ENCODE measurements around the gene CPNE2. TPM values are rescaled to one million over a fixed set of nuclear protein-coding genes. Genes with fewer than 3 reads are reported as not detected.
A peak's percentile ranks its signal among the peaks of the same experiment; 100 is the strongest.
"Not testable (repeated sequence)": the region's sequence is repeated elsewhere in the genome, so short reads cannot be mapped to it uniquely, and the experiment has no call there.

CPNE2 gene
- polyA plus RNA-seq, 3 donors, result 29.6 to 35.4 (median 31.4) TPM

DNA sequence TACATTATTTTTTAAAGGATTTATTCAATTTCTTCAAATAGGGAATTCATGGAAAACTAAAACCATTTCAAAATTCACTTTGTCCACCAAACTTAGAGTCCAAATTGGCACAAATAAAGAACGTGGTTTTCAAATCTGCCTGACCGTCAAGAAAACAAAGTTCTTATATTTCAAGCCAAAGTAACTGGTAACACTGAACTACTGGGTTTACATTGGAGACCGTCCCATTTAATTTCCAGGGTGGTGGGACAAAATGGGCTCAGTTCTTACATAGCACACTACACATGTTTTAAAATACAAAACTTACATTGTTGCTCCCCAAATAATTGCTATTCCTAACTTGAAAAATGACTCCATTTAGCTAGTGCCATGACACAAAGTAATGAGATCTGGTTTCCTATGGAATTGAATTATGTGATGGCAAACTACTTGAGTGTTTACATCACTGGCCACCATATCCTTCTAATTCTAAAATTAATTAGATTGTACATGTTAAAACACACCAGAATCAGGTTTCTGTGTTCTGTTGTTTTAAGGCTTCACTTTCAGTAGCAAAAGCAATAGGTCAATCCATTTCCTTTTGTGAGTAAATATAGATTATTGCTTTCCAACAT is 86.9 kb downstream of the CPNE2 start:
- DNase-seq (ENCODE audit: extremely low read depth in 1 of 11, low read depth in 9 of 11, low spot score in 4 of 11), result no peak

DNA sequence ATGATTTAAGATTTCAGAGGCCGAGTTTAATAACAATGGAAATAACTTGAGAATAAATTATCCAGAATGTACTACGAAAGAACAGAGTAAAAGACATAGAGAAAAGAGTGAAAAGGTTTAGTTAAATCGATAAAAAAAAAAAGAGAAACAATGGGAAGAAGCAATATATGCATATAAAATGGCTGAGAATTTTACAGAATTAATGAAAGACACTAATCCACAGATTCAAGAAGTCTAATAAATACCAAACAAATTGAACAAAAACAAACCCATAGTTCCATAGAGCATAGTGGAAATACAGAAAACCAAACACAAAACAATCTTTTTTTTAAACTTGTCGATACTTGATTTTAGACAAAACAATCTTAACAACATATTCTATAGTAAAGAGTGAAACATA is 91.7 kb downstream of the CPNE2 start:
- no peak for DNase-seq (ENCODE audit: extremely low read depth in 1 of 11, low read depth in 9 of 11, low spot score in 4 of 11)

- peak in 3 of 11 donors; percentile 8 to 35 (median 27) for DNase-seq (ENCODE audit: extremely low read depth in 1 of 11, low read depth in 9 of 11, low spot score in 4 of 11)
These were observed 92.6 kb downstream of the CPNE2 start for GRCh38 chr16:57184887-57185445.

DNA sequence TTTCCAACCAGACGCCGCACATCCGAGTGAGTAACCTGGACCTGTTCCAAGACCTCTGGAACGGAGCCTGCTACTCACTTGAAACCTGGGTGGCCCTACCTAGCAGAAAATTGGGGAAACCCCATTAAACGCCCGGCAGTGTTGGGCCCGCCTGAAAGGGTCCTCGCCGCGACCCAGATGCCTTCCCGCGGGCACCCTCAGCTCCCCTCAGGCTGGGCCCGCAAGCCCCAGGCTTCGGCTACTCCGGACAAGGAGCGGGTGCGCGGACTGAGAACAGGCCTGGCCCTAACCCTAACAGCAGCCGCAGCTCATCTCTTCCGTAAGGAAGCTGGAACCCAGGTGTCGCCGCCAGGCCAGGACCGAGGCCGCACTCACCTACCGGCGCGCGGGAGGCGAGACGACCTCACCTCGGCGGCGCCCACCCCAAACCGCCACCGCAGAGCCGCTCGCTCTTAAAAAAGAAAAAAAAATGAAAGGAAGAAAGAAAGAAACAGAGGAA is 93.1 kb downstream of the CPNE2 start:
- peak in 2 of 11 donors; percentile 10 to 35 for DNase-seq (ENCODE audit: extremely low read depth in 1 of 11, low read depth in 9 of 11, low spot score in 4 of 11)

GRCh38 chr16:57185945-57186871 is 93.8 kb downstream of the CPNE2 start, which contains the start of the genes PSME3IP1 and RSPRY1:
TSS of gene PSME3IP1 (minus strand) at chr16:57186039. CDS start at chr16:57173854, 12,185 bp downstream.
TSS of gene RSPRY1 (plus strand) at chr16:57186329. CDS start at chr16:57204659, 18,330 bp downstream.
- peak; percentile 99 to 100 (median 99) for DNase-seq (ENCODE audit: extremely low read depth in 1 of 11, low read depth in 9 of 11, low spot score in 4 of 11)

GRCh38 chr16:57186872-57187854 is 94.8 kb downstream of the CPNE2 start:
- DNase-seq (ENCODE audit: extremely low read depth in 1 of 11, low read depth in 9 of 11, low spot score in 4 of 11), result peak in 8 of 11 donors; percentile 12 to 37 (median 24)

DNA sequence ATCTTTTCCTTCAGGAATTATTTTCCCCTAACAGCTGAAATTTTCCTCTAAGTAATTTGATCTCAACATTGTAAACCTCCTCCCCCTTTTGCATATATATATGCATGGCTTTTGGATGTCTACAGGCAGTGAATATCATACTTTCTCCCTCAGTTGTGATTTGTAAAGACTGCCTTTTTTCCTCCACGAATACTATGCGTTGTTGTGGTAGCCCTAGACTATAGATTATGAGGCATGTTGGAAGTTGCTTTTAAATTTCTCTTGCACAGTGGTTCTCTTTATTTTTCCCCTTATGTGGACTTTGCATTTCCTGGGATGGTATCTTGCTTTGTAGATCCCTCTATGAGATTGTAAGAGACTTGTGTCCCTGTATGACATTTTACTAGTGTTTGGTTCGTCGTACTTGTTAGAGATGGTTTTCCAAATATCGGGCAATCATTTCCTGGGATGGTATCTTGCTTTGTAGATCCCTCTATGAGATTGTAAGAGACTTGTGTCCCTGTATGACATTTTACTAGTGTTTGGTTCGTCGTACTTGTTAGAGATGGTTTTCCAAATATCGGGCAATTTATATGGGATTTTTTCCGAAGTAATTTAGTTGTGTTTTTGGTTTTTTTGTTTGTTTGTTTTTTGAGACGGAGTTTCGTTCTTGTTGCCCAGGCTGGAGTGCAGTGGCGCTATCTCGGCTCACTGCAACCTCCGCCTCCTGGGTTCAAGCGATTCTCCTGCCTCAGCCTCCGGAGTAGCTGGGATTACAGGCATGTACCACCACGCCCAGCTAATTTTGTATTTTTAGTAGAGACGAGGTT is 95.7 kb downstream of the CPNE2 start:
- DNase-seq (ENCODE audit: extremely low read depth in 1 of 11, low read depth in 9 of 11, low spot score in 4 of 11), result not testable (repeated sequence)

DNA sequence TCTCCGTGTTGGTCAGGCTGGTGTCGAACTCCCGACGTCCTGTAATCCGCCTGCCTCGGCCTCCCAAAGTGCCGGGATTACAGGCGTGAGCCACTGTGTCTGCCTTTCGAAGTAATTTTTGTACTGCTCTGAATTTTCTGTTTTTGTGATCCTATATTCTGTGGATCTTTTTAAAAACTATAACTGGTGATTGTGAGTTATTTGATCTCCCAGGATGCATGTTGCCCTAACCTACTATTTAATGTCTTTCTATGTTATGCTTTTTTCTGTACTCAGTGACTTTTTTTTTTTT is 96.3 kb downstream of the CPNE2 start:
- no peak for DNase-seq (ENCODE audit: extremely low read depth in 1 of 11, low read depth in 9 of 11, low spot score in 4 of 11)

DNA sequence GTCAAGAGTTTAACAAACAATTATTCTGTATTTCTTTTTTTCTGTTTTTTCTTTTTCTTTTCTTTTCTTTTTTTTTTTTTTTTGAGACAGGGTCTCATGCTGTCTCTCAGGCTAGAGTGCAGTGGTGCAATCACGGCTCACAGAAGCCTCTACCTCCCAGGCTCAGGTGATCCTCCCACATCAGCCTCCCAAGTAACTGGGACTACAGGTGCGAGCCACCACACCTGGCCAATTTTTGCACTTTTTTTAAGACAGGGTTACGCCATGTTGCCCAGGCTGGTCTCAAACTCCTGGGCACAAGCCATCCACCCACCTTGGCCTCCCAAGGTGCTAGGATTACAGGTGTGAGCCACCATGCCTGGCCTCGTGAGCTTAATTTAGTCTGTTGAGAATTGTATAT is 97.1 kb downstream of the CPNE2 start:
- DNase-seq (ENCODE audit: extremely low read depth in 1 of 11, low read depth in 9 of 11, low spot score in 4 of 11), result not testable (repeated sequence)

- no peak for DNase-seq (ENCODE audit: extremely low read depth in 1 of 11, low read depth in 9 of 11, low spot score in 4 of 11)
These were observed 97.8 kb downstream of the CPNE2 start for GRCh38 chr16:57190136-57190535.

DNA sequence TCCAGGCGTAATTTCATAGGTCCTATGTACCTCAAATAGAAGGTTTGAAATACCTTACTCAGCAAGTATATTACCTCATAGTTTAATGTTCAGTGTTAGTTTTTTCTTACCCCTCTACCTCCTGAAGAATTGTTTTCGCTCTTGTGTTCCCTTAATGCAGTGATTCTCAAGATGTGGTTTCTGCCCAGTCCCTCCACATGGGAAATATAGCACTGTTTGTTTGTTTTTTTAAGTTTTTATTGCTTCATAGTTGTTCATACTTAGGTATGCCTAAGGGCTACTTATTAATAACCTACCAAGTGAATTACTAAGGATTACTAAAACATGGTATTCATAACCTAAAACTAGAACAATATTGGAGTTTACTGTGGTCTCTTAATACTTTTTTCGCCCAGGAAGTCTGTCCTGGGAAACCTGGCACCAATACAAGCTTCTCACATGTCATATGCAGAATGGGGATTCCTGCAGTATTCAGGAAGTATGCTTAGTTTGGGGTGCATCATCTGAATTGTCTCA is 98.7 kb downstream of the CPNE2 start:
- no peak for DNase-seq (ENCODE audit: extremely low read depth in 1 of 11, low read depth in 9 of 11, low spot score in 4 of 11)

DNA sequence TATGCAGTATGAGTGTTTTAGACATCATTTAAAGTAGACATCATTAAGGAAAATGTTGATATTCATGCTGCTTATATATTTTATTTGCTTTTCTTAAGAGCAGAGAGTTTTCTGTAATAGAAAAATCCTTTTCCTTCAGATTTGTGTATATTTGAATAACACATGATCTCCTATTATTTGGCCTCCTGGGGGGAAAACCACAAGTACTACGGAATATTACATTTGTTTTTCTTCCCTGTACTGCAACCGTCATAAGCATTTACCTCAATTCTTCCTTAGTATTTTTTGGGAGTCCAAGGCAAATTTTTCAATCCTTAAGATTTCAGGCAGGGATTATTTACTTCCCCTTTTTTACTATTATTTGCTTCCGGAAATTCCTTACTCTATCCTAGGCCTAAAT is 99.8 kb downstream of the CPNE2 start:
- DNase-seq (ENCODE audit: extremely low read depth in 1 of 11, low read depth in 9 of 11, low spot score in 4 of 11), result no peak

DNA sequence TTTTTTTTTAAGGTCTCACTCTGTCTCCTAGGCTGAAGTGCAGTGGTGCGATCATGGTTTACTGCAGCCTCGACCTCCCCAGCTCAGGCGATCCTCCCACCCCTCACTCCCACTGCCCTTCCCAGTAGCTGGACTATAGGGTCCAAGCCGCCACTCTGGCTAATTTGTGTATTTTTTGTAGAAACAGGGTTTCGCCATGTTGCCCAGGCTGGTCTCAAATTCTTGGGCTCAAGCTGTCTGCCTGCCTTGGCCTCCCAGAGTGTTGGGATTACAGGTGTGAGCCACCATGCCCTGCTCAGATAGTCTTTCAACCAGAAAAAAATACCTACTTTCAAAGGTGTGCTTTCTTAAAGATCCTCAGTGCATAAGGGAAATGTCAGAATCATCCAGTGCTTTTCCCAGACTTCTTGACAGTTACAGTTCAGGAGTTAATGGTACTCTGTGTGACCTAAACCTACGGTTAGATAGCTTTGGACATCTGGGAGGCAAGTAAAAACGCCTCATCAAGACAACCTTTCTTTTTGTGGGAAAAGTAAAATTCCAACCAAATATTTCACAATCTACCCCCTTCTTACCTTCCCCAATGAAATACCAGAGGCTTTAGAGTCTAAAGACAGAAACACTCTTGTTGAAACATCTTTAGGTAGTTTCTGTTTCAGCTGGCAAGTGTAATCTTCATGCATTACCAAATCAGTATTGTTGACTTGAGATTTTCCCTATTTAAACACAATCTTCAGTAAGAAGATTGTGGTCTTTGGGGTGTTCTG is 100.5 kb downstream of the CPNE2 start:
- DNase-seq (ENCODE audit: extremely low read depth in 1 of 11, low read depth in 9 of 11, low spot score in 4 of 11), result no peak

GRCh38 chr16:57194512-57194911 is 102.1 kb downstream of the CPNE2 start:
- DNase-seq (ENCODE audit: extremely low read depth in 1 of 11, low read depth in 9 of 11, low spot score in 4 of 11), result no peak

DNA sequence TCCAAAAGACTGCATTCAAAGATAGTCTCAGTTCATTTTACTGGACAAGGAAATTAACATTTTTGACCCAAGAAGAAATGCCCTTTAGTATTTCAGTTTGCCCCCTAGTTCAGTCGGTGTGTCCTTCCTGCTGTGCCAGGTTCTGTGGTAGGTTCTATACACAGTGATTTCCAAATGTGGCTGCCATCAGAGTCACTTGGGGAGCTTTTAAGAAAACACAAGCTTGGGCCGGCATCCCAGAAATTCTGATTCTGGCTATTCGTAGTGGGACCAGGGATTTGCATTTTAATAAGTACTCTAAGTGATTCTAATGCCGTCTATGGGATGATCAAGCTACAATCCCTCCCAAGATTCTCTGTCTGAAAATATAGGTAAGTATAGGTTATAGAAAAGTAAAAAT is 103.9 kb downstream of the CPNE2 start:
- DNase-seq (ENCODE audit: extremely low read depth in 1 of 11, low read depth in 9 of 11, low spot score in 4 of 11), result no peak

DNA sequence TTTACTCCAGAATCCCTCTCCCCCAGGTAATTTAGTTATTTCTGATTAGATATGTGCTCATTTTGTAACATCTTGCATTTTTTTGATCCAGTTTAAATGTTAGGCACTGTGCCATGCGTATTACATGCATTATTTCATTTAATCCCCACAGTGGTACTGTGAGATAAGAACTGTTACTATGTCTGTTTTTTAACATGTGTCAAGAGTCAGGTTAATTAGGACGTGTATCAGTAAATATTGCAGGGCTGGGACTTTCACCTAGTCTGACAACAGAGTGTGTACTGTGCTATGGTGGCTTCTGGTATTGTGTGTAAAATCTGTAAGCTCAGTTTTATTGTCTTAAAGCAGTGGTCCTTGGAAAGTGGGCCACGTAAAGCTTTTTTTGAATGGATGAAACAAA is 104.4 kb downstream of the CPNE2 start:
- DNase-seq (ENCODE audit: extremely low read depth in 1 of 11, low read depth in 9 of 11, low spot score in 4 of 11), result no peak
